HepG2 (cell line): ENCODE data around the gene TNNT3. TPM values are rescaled to one million over a fixed set of nuclear protein-coding genes. Genes with fewer than 3 reads are reported as not detected.

ENCODE experiments used
- ATAC-seq: fragments of 200-7000 bp; cut with Tn5 transposase; 3 replicates; pipeline ENCODE4 v1.9.1; 2020; ENCODE audit warnings: mild to moderate bottlenecking, moderate library complexity
- BruUV-seq: library from RNA; stranded (reverse); fragments of 400-500 nt; replicated peaks from 2 replicates; lab custom pipeline; 2021; lab: Mats Ljungman, UMichigan
- CTCF ChIA-PET: fragments of 300-600 bp; formaldehyde crosslinking; extraction: SDS; loops from one replicate; lab custom pipeline; 2021; ENCODE audit warnings: low total read pairs, inconsistent platforms, low intra/inter-chr PET ratio; lab: Yijun Ruan, JAX
- POLR2A ChIA-PET: fragments of 350-600 bp; sonication (Branson Sonifier 250); formaldehyde crosslinking; loops from one replicate; lab custom pipeline; 2020; ENCODE audit warnings: antibody characterized with exemption, inconsistent platforms; lab: Yijun Ruan, JAX
- DNase-seq: peaks from one replicate; pipeline ENCODE4 v3.0.0-alpha.2; 2015; ENCODE audit warnings: low spot score
- FAIRE-seq: peaks from 3 replicates; lab custom pipeline; 2011; peaks lifted over from hg19 to GRCh38; lab: Jason Lieb, UNC
- H2AFZ ChIP-seq: one replicate; pipeline ENCODE4 v1.6.1; 2011; ENCODE audit warnings: low read length, inconsistent platforms
- H3K27ac ChIP-seq: fragments of 300-600 bp; 3 replicates; pipeline ENCODE4 v1.8.0; 2011; ENCODE audit warnings: mixed run types, mild to moderate bottlenecking, mixed read lengths, low read length, inconsistent platforms; ENCODE audit not compliant: insufficient read depth; ENCODE audit errors: extremely low read length
- H3K27me3 ChIP-seq, 2 experiments: fragments of 200-600 bp in 1 of 2; 2 replicates in 1 of 2; 3 replicates in 1 of 2; pipeline versions ENCODE4 v1.6.0 to v1.8.0; 2011; ENCODE audit warnings: low read length in 2 of 2, mild to moderate bottlenecking in 2 of 2, moderate library complexity in 2 of 2, inconsistent platforms in 1 of 2; ENCODE audit not compliant: insufficient read depth in 2 of 2, control insufficient read depth in 1 of 2
- H3K36me3 ChIP-seq, 2 experiments: fragments of 200-600 bp in 1 of 2; replicated peaks in 1 of 2; 2 replicates in 1 of 2; 3 replicates in 1 of 2; pipeline versions ENCODE4 v1.5.1 to v1.8.0; 2011; ENCODE audit warnings: low read length in 2 of 2, inconsistent platforms in 1 of 2; ENCODE audit not compliant: insufficient read depth in 2 of 2, control insufficient read depth in 1 of 2
- H3K4me1 ChIP-seq: 2 replicates; pipeline ENCODE4 v1.5.1; 2012; ENCODE audit warnings: low read length, inconsistent platforms; ENCODE audit not compliant: insufficient read depth
- H3K4me2 ChIP-seq: 2 replicates; pipeline ENCODE4 v1.6.0; 2011; ENCODE audit warnings: low read depth, low read length, inconsistent platforms
- H3K4me3 ChIP-seq, 3 experiments: fragments of 200-600 bp in 1 of 3; sonication (generic), shearing (Covaris generic) in 1 of 3; replicated peaks in 1 of 3; 2 replicates each; pipeline ENCODE4 v1.5.1; 2011 to 2016; ENCODE audit warnings: low read length in 3 of 3, inconsistent platforms in 2 of 3, low read depth in 2 of 3, mild to moderate bottlenecking in 2 of 3, control low read depth in 1 of 3, mixed read lengths in 1 of 3; ENCODE audit not compliant: insufficient read depth in 1 of 3
- H3K79me2 ChIP-seq: one replicate; pipeline ENCODE4 v1.6.1; 2011; ENCODE audit warnings: low read length, inconsistent platforms; ENCODE audit not compliant: insufficient read depth
- H3K9ac ChIP-seq: 2 replicates; pipeline ENCODE4 v1.6.0; 2011; ENCODE audit warnings: mild to moderate bottlenecking, low read depth, low read length, inconsistent platforms; ENCODE audit not compliant: insufficient read depth
- H3K9me3 ChIP-seq: 2 replicates; pipeline ENCODE4 v1.5.1; 2012; ENCODE audit warnings: mild to moderate bottlenecking, low read length
- H4K20me1 ChIP-seq: 2 replicates; pipeline ENCODE4 v1.6.0; 2011; ENCODE audit warnings: inconsistent platforms, mild to moderate bottlenecking, low read length, moderate library complexity; ENCODE audit not compliant: insufficient read depth
- CHD2 ChIP-seq: IDR thresholded peaks from 2 replicates; pipeline ENCODE4 v1.6.1; 2011; ENCODE audit warnings: low read depth, low read length, improper control_type of control experiment
- EED ChIP-seq: sonication (generic); formaldehyde crosslinking; IDR thresholded peaks from 2 replicates; pipeline ENCODE4 v1.5.0; 2020; ENCODE audit warnings: mild to moderate bottlenecking, missing genetic modification reagents
- PBX3 ChIP-seq: sonication (generic); formaldehyde crosslinking; IDR thresholded peaks from 2 replicates; pipeline ENCODE4 v1.8.1; 2023; ENCODE audit warnings: missing genetic modification reagents, inconsistent platforms, borderline replicate concordance
- RBFOX2 ChIP-seq: fragments of 200-400 bp; formaldehyde crosslinking; IDR thresholded peaks from 2 replicates; pipeline ENCODE4 v1.6.1; 2017; ENCODE audit warnings: low read depth, mild to moderate bottlenecking, low read length
- ZNF143 ChIP-seq: sonication (generic); formaldehyde crosslinking; IDR thresholded peaks from 2 replicates; pipeline ENCODE4 v1.4.0; 2020; ENCODE audit warnings: missing genetic modification reagents
- ZNF180 ChIP-seq: sonication (generic); formaldehyde crosslinking; IDR thresholded peaks from 2 replicates; pipeline ENCODE4 v1.4.0; 2020; ENCODE audit warnings: low read depth, missing genetic modification reagents, borderline replicate concordance
- ZNF382 ChIP-seq: sonication (generic); formaldehyde crosslinking; IDR thresholded peaks from 2 replicates; pipeline ENCODE4 v1.5.0; 2020; ENCODE audit warnings: missing genetic modification reagents, mild to moderate bottlenecking, borderline replicate concordance
- WGBS: methylation state at CpG from one replicate; pipeline ENCODE4 v1.1.6; 2017; ENCODE audit warnings: low lambda C conversion rate; 5-methylcytosine and 5-hydroxymethylcytosine counted together
- in situ Hi-C: cut with HindIII; loops from 2 replicates; pipeline ENCODE4 v1.10.0; 2017; ENCODE audit warnings: low pct_unique_long_range_greater_than_20kb; ENCODE audit not compliant: extremely low pct_ligation_motif_present
- intact Hi-C: fragments of 100-400 bp; cut with micrococcal nuclease; formaldehyde crosslinking; loops from one replicate; pipeline ENCODE4 v1.10.0; 2022; ENCODE audit not compliant: unreplicated experiment
- polyA plus RNA-seq, 8 experiments: library from polyadenylated mRNA; depleted of rRNA in 3 of 8; stranded (reverse) in 7 of 8; unstranded in 1 of 8; fragments of >200 nt; fragmentation: Illumina TruSeq in 4 of 8; extraction: Trizol in 4 of 8; gene quantifications; 2 replicates each; pipeline versions ENCODE4 v1.2.1 to v1.2.3, GENCODE V29; 2011 to 2016; ENCODE audit warnings: low read depth in 4 of 8, missing spikeins in 1 of 8, mixed read lengths in 1 of 8; ENCODE audit not compliant: insufficient read depth in 1 of 8
- total RNA-seq, 5 experiments: library from RNA; depleted of rRNA; stranded (reverse); fragments of >200 nt; fragmentation: Illumina TruSeq; extraction: Trizol; gene quantifications; 2 replicates each; pipeline ENCODE4 v1.2.3, GENCODE V29; 2016; ENCODE audit warnings: low read depth in 1 of 5
- TF ChIP-seq, protein P1 (sequence below): sonication (generic); formaldehyde crosslinking; IDR thresholded peaks from 2 replicates; pipeline ENCODE4 v1.5.1; 2020; ENCODE audit warnings: mild to moderate bottlenecking, missing genetic modification reagents, moderate library complexity
- TF ChIP-seq, protein P2 (sequence below): sonication (generic); formaldehyde crosslinking; IDR thresholded peaks from 2 replicates; pipeline ENCODE4 v1.8.0; 2022; ENCODE audit warnings: missing genetic modification reagents, low read depth, mild to moderate bottlenecking, borderline replicate concordance

Gene TNNT3
- total and polyA plus RNA-seq, 2 of the 13 experiments (the other 11 are each of a cell fraction or from before 2014, with no cell fraction given), result not detected

DNA sequence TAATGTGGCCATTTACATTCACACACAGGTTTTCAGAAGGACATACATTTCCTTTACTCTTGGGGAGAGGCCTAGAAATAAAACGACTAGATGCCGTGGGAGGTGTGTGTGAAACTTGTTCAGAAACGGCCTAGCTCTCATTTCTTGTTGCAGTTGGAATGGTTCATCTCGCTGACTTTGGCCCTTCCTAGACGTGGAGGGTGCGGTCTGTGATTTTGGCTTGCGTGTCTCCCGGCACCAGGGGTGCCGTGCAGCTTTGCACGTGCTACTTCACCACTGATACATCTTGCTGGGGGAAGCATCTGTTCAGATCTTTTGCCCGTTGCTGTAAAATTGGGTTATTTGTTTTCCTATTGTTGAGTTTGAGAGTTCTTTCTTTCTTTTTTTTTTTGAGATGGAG lies 24.7 kb upstream of the TNNT3 start:
- DNase-seq, result no peak
- WGBS, result 68% methylated on average over 11 of the region's 11 CpGs
- Histone ChIP-seq H3K9me3 (no peaks in the 10 kb centered on the region), H2AFZ (no peak overlapping the region), H3K4me3 (no peak overlapping the region), H3K27me3 (peaks cover 9 to 47% of the 10 kb centered on the region in 2 experiments; a peak in 4 of 5 replicates), H3K9ac (no peak overlapping the region), H3K27ac (no peak overlapping the region), H4K20me1 (no peaks in the 10 kb centered on the region), H3K79me2 (no peaks in the 10 kb centered on the region), H3K4me1 (peaks cover 9% of the 10 kb centered on the region), H3K36me3 (no peaks in the 10 kb centered on the region), H3K4me2 (no peak overlapping the region)
- no peak for ATAC-seq
- TF ChIP-seq ZNF143, result no peak
- no peak for TF ChIP-seq RBFOX2
- TF ChIP-seq, protein P1, sequence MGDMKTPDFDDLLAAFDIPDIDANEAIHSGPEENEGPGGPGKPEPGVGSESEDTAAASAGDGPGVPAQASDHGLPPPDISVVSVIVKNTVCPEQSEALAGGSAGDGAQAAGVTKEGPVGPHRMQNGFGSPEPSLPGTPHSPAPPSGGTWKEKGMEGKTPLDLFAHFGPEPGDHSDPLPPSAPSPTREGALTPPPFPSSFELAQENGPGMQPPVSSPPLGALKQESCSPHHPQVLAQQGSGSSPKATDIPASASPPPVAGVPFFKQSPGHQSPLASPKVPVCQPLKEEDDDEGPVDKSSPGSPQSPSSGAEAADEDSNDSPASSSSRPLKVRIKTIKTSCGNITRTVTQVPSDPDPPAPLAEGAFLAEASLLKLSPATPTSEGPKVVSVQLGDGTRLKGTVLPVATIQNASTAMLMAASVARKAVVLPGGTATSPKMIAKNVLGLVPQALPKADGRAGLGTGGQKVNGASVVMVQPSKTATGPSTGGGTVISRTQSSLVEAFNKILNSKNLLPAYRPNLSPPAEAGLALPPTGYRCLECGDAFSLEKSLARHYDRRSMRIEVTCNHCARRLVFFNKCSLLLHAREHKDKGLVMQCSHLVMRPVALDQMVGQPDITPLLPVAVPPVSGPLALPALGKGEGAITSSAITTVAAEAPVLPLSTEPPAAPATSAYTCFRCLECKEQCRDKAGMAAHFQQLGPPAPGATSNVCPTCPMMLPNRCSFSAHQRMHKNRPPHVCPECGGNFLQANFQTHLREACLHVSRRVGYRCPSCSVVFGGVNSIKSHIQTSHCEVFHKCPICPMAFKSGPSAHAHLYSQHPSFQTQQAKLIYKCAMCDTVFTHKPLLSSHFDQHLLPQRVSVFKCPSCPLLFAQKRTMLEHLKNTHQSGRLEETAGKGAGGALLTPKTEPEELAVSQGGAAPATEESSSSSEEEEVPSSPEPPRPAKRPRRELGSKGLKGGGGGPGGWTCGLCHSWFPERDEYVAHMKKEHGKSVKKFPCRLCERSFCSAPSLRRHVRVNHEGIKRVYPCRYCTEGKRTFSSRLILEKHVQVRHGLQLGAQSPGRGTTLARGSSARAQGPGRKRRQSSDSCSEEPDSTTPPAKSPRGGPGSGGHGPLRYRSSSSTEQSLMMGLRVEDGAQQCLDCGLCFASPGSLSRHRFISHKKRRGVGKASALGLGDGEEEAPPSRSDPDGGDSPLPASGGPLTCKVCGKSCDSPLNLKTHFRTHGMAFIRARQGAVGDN (CRISPR knock-in tag), result no peak
- no peak for TF ChIP-seq ZNF180
- ChIA-PET POLR2A (no interaction called here), CTCF (no interaction called here)
- FAIRE-seq, result no peak
- intact Hi-C loops (no loop called here), in situ Hi-C loops (no loop called here)
- no TSS peak for BruUV-seq

- intact Hi-C loops, result no loop called here
- Histone ChIP-seq H3K4me2 (no peak overlapping the region), H3K4me3 (no peak overlapping the region), H2AFZ (no peak overlapping the region), H3K9ac (no peak overlapping the region), H3K27me3 (peaks cover under 1 to 31% of the 10 kb centered on the region in 2 experiments; a peak in 3 of 5 replicates), H3K36me3 (no peaks in the 10 kb centered on the region), H3K79me2 (no peaks in the 10 kb centered on the region), H3K4me1 (peaks cover 9% of the 10 kb centered on the region), H4K20me1 (no peaks in the 10 kb centered on the region), H3K9me3 (no peaks in the 10 kb centered on the region), H3K27ac (no peak overlapping the region)
- POLR2A ChIA-PET, result no interaction called here
- no TSS peak for BruUV-seq
- CTCF ChIA-PET, result no interaction called here
- in situ Hi-C loops, result no loop called here
- FAIRE-seq (no peak), DNase-seq (no peak), ATAC-seq (no peak)
- 37% methylated on average over 10 of the region's 10 CpGs for WGBS
- TF ChIP-seq ZNF382 (CRISPR knock-in tag), result no peak
- no peak for TF ChIP-seq PBX3 (CRISPR knock-in tag)
- TF ChIP-seq CHD2, result no peak
- TF ChIP-seq, protein P2, sequence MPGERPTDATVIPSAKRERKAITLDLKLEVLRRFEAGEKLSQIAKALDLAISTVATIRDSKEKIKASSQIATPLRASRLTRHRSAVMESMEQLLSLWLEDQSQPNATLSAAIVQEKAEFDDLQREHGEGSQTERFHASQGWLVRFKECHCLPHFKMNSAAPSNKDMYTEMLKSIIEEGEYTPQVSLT, result no peak
- no peak for TF ChIP-seq EED (CRISPR knock-in tag)
These were observed 23.0 kb upstream of the TNNT3 start for GRCh38 chr11:1896468-1896867.
